Activated naive CD8-positive, alpha-beta T cell treated with anti-CD3 and anti-CD28 coated beads, Interleukin-2, amount 50 U/mL, for 24 hours (primary cell): ENCODE results near the gene ZEB2.
A peak's percentile ranks its signal among the peaks of the same experiment; 100 is the strongest.
"Not testable (repeated sequence)": the region's sequence is repeated elsewhere in the genome, so short reads cannot be mapped to it uniquely, and the experiment has no call there.

Source experiments
- ATAC-seq: fragments of 150-1000 bp; cut with Tn5 transposase; one replicate; pipeline ENCODE4 v1.10.0; 2021
- DNase-seq: peaks from one replicate; pipeline ENCODE4 v3.0.0; 2021
- H3K27ac Mint-ChIP-seq: one replicate; pipeline ENCODE4 v1.8.0; 2021; ENCODE audit warnings: mild to moderate bottlenecking, mixed read lengths
- H3K27me3 Mint-ChIP-seq: one replicate; pipeline ENCODE4 v1.8.0; 2021; ENCODE audit warnings: mixed read lengths
- H3K36me3 Mint-ChIP-seq: one replicate; pipeline ENCODE4 v1.8.0; 2021; ENCODE audit warnings: low read depth, mixed read lengths
- H3K4me1 Mint-ChIP-seq: one replicate; pipeline ENCODE4 v1.8.0; 2021; ENCODE audit warnings: mixed read lengths
- H3K4me3 Mint-ChIP-seq: one replicate; pipeline ENCODE4 v1.8.0; 2021; ENCODE audit warnings: mild to moderate bottlenecking, moderate library complexity, mixed read lengths
- H3K9me3 Mint-ChIP-seq: one replicate; pipeline ENCODE4 v1.8.0; 2021; ENCODE audit warnings: mixed read lengths

ZEB2 gene

DNA sequence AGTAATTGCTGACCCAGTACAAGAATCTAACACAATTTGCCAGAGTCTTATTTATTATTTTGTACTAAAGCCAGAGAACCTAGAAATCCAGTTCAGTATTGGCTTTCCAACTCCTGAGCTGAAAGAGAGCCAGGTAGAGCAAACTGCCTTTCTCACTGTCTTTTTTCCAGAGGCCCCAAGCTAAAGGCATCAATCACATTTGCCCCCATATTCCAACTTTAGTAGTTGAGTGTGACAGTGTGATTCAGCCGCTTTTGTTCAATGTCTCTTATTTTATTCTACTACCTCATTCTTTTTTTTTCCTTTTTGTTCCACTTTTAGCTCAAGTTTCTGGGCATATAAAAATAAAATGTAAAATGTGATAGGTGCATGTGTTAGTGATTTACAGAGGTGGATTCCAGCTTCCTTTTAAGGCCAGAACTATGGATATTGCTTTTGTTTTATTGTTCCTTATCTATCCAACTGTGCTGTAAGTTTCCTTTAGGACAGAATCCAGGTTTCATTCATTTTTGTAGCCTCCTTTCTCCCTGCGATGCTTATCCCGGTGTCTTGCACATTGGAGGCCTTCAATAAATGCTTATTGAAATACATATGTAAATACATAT is 153.0 kb downstream of the ZEB2 start:
- Mint-ChIP-seq H3K27ac (no peak overlapping the region), H3K36me3 (no peaks in the 10 kb centered on the region), H3K4me3 (no peak overlapping the region), H3K9me3 (no peaks in the 10 kb centered on the region), H3K4me1 (peaks cover 25% of the 10 kb centered on the region), H3K27me3 (no peaks in the 10 kb centered on the region)
- ATAC-seq (no peak), DNase-seq (no peak)

DNA sequence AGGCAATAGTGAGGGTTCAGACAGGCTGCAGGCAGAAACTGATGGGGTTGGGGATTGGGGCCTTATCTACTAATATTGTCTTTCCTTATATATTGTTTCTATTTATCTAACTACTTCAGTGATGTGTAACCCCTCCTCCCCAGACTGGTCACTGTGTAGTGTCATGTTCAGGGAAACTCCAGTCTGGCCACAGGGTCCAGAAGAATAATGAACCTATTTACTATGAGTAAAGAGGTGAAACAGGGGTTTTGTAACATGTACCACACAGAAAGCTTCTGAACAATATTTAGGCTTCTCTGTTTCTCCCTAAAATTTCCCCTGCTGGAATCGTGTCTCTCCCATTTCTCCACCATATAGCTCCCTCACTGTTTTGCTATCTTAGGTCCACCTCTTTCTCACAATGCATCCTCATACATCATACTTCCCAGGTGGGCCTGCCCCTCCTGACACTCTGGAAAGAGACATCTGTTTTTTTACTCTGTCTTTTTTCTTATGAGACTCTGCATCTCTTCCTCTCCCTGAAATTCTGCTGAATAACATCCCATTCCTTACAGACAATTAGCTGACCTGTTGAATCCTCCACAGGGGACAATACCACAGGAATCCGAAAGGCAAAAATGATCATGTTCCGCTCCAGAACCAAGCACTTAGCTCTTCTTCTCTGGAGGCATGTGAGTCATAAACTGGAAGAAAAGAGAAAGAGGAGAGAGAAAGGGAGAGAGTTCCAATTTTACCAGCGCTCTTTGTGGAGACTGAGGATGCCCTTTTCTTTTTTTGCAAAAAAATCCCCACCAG is 154.8 kb downstream of the ZEB2 start:
- no peak for ATAC-seq
- Mint-ChIP-seq H3K27me3 (no peaks in the 10 kb centered on the region), H3K4me1 (peaks cover 19% of the 10 kb centered on the region), H3K4me3 (no peak overlapping the region), H3K36me3 (no peaks in the 10 kb centered on the region), H3K9me3 (no peaks in the 10 kb centered on the region), H3K27ac (no peak overlapping the region)
- DNase-seq, result no peak

- not testable (repeated sequence) for H3K27me3 Mint-ChIP-seq, H3K27ac Mint-ChIP-seq, ATAC-seq, H3K4me3 Mint-ChIP-seq, H3K36me3 Mint-ChIP-seq, DNase-seq, H3K9me3 Mint-ChIP-seq
- peaks cover 22% of the 10 kb centered on the region for H3K4me1 Mint-ChIP-seq
These were observed 155.7 kb downstream of the ZEB2 start for GRCh38 chr2:144364247-144364646.

DNA sequence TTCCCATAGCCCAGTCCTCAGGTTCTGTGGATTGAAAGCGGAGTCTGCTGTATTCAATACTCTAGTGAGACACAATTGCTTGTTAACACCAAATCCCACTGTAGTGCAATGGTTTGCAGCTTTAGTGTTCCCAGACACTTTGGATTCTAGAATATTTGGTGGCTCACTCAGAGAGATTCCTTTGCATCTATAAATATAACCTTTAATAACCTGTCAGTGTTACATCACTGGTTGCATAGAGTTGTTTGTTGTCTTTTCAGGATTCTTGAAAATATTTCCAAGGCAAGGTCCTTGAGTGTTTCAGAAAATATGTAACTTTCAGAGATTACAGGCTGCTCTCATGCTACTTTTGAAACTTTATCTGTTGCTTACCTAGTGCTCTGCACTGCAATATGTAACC is 157.5 kb downstream of the ZEB2 start:
- Mint-ChIP-seq H3K4me1 (peaks cover 40% of the 10 kb centered on the region), H3K9me3 (no peaks in the 10 kb centered on the region), H3K4me3 (no peak overlapping the region), H3K27me3 (no peaks in the 10 kb centered on the region), H3K27ac (no peak overlapping the region), H3K36me3 (no peaks in the 10 kb centered on the region)
- DNase-seq (no peak), ATAC-seq (no peak)

DNA sequence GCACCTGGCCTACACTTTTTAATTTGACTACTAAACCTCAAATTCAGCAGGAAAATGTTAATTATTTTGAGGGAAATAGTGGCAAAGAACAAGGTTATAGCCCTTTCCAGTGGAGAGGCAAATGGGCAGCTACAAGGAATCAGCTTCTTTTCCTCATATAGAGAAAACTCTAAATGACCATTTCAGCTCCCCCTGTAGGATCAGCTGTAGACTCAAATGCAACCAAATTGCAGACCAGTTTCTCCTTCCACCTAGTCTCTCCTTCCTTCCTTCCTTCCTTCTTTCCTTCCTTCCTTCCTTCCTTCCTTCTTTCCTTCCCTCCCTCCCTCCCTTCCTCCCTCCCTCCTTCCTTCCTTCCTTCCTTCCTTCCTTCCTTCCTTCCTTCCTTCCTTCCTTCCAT is 158.2 kb downstream of the ZEB2 start:
- Mint-ChIP-seq H3K27me3 (no peaks in the 10 kb centered on the region), H3K4me3 (no peak overlapping the region), H3K27ac (no peak overlapping the region), H3K4me1 (peaks cover 46% of the 10 kb centered on the region), H3K36me3 (no peaks in the 10 kb centered on the region), H3K9me3 (no peaks in the 10 kb centered on the region)
- DNase-seq (no peak), ATAC-seq (no peak)

DNA sequence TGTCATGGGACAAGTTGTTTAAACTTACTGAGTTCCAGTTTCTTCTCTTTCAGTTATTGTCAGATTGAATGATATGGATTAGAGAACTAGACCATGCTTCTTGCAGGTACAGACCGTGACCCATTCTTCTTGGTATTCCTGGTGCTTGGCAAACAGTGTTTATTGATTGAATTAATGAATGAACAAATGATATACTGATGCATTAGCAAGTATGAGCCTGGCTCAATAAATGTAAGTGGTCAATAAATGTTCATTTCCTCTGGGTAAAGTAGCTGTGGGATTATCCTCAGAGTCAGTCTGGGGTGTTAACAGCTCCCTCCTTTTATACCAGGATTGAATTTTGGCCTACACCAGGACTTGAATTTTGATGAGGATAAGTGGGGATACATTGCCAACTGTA is 160.2 kb downstream of the ZEB2 start:
- Mint-ChIP-seq H3K27me3 (no peaks in the 10 kb centered on the region), H3K36me3 (no peaks in the 10 kb centered on the region), H3K4me3 (no peak overlapping the region), H3K9me3 (no peaks in the 10 kb centered on the region), H3K4me1 (peaks cover 53% of the 10 kb centered on the region), H3K27ac (peak overlapping the region; percentile 86)
- ATAC-seq (no peak), DNase-seq (no peak)

DNA sequence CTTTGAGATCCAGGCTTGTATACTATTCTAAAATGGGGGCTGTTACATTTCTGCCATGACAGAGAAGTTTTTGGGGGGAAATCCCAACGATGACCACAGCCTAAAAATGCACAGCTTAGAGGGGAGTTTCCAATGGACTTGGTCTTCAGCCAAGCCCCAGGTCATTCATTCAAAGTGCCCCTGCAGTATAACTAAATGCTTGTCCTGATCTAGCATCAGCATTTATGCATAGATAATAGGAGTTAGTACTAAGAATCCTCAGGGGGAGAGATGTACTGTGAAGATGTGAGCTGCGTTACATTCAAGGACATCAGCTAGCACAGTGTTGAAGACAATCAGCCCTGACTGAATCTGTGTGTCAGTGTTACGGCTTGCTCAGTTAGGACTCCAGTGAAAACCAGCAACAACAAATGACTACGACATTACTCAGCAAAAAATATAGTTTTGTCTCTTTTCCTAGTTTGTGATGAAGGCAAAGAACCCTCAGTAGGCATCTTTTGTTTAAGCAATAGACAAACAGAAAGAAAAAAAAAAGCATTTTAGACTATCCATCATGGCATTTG is 160.9 kb downstream of the ZEB2 start:
- Mint-ChIP-seq H3K4me3 (peak overlapping the region; percentile 13), H3K9me3 (no peaks in the 10 kb centered on the region), H3K27ac (peak overlapping the region; percentile 86), H3K36me3 (no peaks in the 10 kb centered on the region), H3K27me3 (no peaks in the 10 kb centered on the region), H3K4me1 (peaks cover 53% of the 10 kb centered on the region)
- ATAC-seq (peak; percentile 73), DNase-seq (peak; percentile 53)

GRCh38 chr2:144358374-144358964 is 161.4 kb downstream of the ZEB2 start:
- Mint-ChIP-seq H3K36me3 (no peaks in the 10 kb centered on the region), H3K27me3 (no peaks in the 10 kb centered on the region), H3K4me3 (peak overlapping the region; percentile 19), H3K27ac (peak overlapping the region; percentile 86), H3K9me3 (no peaks in the 10 kb centered on the region), H3K4me1 (peaks cover 53% of the 10 kb centered on the region)
- DNase-seq, result no peak
- ATAC-seq, result peak; percentile 11

- ATAC-seq, result peak; percentile 76
- H3K9me3 Mint-ChIP-seq, result no peaks in the 10 kb centered on the region
- peaks cover 53% of the 10 kb centered on the region for H3K4me1 Mint-ChIP-seq
- peak overlapping the region; percentile 19 for H3K4me3 Mint-ChIP-seq
- DNase-seq, result no peak
- H3K36me3 Mint-ChIP-seq, result no peaks in the 10 kb centered on the region
- no peaks in the 10 kb centered on the region for H3K27me3 Mint-ChIP-seq
- peak overlapping the region; percentile 86 for H3K27ac Mint-ChIP-seq
These were observed 162.1 kb downstream of the ZEB2 start for GRCh38 chr2:144357623-144358373.

- Mint-ChIP-seq H3K4me1 (peaks cover 52% of the 10 kb centered on the region), H3K36me3 (no peaks in the 10 kb centered on the region), H3K27me3 (no peaks in the 10 kb centered on the region), H3K4me3 (no peak overlapping the region), H3K9me3 (no peaks in the 10 kb centered on the region), H3K27ac (no peak overlapping the region)
- no peak for DNase-seq
- ATAC-seq, result no peak
These were observed 163.5 kb downstream of the ZEB2 start for GRCh38 chr2:144356402-144356801.

DNA sequence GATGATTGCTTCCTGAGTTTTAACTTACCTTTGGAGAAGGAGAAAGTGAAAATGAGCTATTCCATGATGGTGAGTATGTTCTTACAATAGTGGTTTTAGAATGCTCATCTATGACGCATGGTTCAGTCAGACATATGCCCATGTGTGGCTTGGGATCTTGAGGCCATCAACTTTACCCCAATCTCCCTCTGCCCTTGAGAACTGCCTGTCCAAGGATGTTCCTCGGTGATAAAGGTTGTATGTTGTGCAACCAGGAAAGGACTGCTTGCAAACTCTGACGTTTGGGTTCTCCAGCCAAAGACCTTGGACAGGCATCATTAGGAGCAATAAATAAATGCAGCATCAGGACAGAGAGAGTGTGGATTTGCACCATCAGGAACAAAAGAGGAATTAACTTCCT is 165.0 kb downstream of the ZEB2 start:
- no peak overlapping the region for H3K27ac Mint-ChIP-seq
- H3K27me3 Mint-ChIP-seq, result no peaks in the 10 kb centered on the region

DNA sequence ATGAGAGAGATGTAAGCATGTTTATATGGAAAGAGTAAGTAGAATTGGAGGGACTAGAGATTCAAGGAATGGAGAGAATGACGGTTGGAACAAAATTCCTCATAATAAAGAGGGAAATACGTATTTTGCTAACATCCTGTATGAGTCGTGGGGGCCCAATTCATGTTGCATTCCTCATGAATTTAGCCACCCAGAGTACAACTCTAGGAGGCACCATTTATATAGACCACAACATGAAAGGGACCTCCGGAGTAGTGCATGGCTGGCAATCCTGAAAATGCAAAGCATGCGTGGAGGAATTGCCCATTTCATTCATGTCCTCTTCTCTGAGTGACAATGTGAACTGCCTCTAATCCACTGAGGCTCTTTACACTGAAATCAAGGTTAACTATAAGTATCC is 168.2 kb downstream of the ZEB2 start:
- no peak overlapping the region for H3K4me3 Mint-ChIP-seq
- no peak overlapping the region for H3K27ac Mint-ChIP-seq
- DNase-seq, result no peak
- ATAC-seq, result no peak
- peaks cover 34% of the 10 kb centered on the region for H3K4me1 Mint-ChIP-seq
- H3K9me3 Mint-ChIP-seq, result no peaks in the 10 kb centered on the region
- no peaks in the 10 kb centered on the region for H3K36me3 Mint-ChIP-seq
- no peaks in the 10 kb centered on the region for H3K27me3 Mint-ChIP-seq

More for the DNA sequence above, 165.0 kb downstream of the ZEB2 start:
- ATAC-seq, result no peak
- no peaks in the 10 kb centered on the region for H3K36me3 Mint-ChIP-seq
- H3K4me1 Mint-ChIP-seq, result peaks cover 56% of the 10 kb centered on the region
- H3K4me3 Mint-ChIP-seq, result no peak overlapping the region
- no peak for DNase-seq
- H3K9me3 Mint-ChIP-seq, result no peaks in the 10 kb centered on the region

DNA sequence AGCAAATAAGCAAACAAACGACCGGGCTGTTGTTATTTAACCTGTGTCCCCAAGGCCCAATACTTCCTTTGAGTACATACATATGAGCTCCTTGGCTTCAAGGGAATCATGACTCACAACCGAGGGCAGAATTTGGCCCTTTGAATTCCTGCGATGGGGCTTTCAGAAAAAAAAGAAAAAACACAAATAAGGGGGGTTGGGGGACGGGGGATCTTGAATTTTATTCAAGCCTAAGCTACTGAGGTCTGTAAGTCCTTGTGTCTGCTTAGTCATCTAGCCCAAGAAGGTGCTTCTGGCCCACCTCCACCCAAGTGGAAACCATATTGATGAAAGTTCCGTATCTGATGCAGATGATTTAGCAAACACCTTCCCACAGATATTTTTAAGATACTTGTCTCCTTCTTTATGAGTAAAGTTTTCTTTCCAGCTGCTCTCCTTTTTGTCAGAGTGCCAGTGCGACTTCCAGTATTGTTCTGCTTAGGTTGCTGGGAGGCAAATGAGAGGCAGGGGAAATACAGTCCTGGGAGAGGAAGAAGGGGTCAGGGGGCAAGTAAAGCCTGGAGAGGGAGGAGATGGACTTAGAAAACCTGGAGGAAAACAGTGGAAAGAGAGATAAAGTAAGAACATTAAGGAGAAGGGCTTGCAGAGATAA is 169.6 kb downstream of the ZEB2 start:
- H3K27me3 Mint-ChIP-seq, result no peaks in the 10 kb centered on the region
- no peaks in the 10 kb centered on the region for H3K9me3 Mint-ChIP-seq
- H3K4me3 Mint-ChIP-seq, result peak overlapping the region; percentile 28
- ATAC-seq, result peak; percentile 94
- DNase-seq, result no peak
- H3K4me1 Mint-ChIP-seq, result peaks cover 27% of the 10 kb centered on the region
- H3K27ac Mint-ChIP-seq, result peak overlapping the region; percentile 86
- H3K36me3 Mint-ChIP-seq, result no peaks in the 10 kb centered on the region

- ATAC-seq (no peak), DNase-seq (no peak)
- Mint-ChIP-seq H3K9me3 (no peaks in the 10 kb centered on the region), H3K4me3 (no peak overlapping the region), H3K36me3 (no peaks in the 10 kb centered on the region), H3K4me1 (peaks cover 32% of the 10 kb centered on the region), H3K27ac (peak overlapping the region; percentile 86), H3K27me3 (no peaks in the 10 kb centered on the region)
These were observed 170.2 kb downstream of the ZEB2 start for GRCh38 chr2:144349674-144350073.
